ENCODE results near the gene KRT83. TPM values are rescaled to one million over a fixed set of nuclear protein-coding genes. Genes with fewer than 3 reads are reported as not detected.

The KRT83 gene
- total RNA-seq, 2 experiments from 2014 or later = not detected

- intact Hi-C loops (cut with micrococcal nuclease) = no loop called here
- ATAC-seq (no peak), DNase-seq (no peak)
- no peak overlapping the region for H3K27ac Mint-ChIP-seq
- CTCF ChIA-PET = interaction anchor here (1.2 to 2.4 kb wide), 3 partner anchors 27 to 43 kb away, joined by 3 to 9 read pairs (median 4); no protein-coding TSS in a partner anchor
- H3K4me1 Mint-ChIP-seq (ENCODE audit: low read depth) = peaks cover 8% of the 10 kb centered on the region
- no peaks in the 10 kb centered on the region for H3K9me3 Mint-ChIP-seq
- peaks cover 8% of the 10 kb centered on the region for H3K27me3 Mint-ChIP-seq
- H3K4me3 Mint-ChIP-seq = no peak overlapping the region
- POLR2A ChIA-PET = no interaction called here
- no peaks in the 10 kb centered on the region for H3K36me3 Mint-ChIP-seq (ENCODE audit: low read depth)
- TF ChIP-seq CTCF (IDR thresholded peaks at IDR 0.05) = no peak
Measured at GRCh38 chr12:52285172-52285745, 35.9 kb downstream of the KRT83 start.

- DNase-seq (no peak), ATAC-seq (no peak)
- H3K27ac Mint-ChIP-seq = no peak overlapping the region
- peaks cover 8% of the 10 kb centered on the region for H3K4me1 Mint-ChIP-seq (ENCODE audit: low read depth)
- intact Hi-C loops (cut with micrococcal nuclease) = no loop called here
- H3K36me3 Mint-ChIP-seq (ENCODE audit: low read depth) = no peaks in the 10 kb centered on the region
- CTCF ChIA-PET = interaction anchor here (1.0 to 2.4 kb wide), 4 partner anchors 10 to 43 kb away, joined by 3 to 9 read pairs (median 4); no protein-coding TSS in a partner anchor
- no peaks in the 10 kb centered on the region for H3K9me3 Mint-ChIP-seq
- H3K4me3 Mint-ChIP-seq = no peak overlapping the region
- POLR2A ChIA-PET = no interaction called here
- no peak for TF ChIP-seq CTCF (IDR thresholded peaks at IDR 0.05)
- peaks cover 12% of the 10 kb centered on the region for H3K27me3 Mint-ChIP-seq
Measured at GRCh38 chr12:52284562-52285171, 36.5 kb downstream of the KRT83 start.

- intact Hi-C loops (cut with micrococcal nuclease) = no loop called here
- H3K4me1 Mint-ChIP-seq (ENCODE audit: low read depth) = peaks cover 2% of the 10 kb centered on the region
- ChIA-PET CTCF (interaction anchor here (1.3 to 5.3 kb wide), 7 partner anchors 14 to 256 kb away, joined by 3 to 69 read pairs (median 14); no protein-coding TSS in a partner anchor), POLR2A (interaction anchor here (0.8 kb wide), 1 partner anchor 375 kb away, joined by 3 read pairs; no protein-coding TSS in a partner anchor)
- no peak for TF ChIP-seq CTCF (IDR thresholded peaks at IDR 0.05)
- no peak overlapping the region for H3K4me3 Mint-ChIP-seq
- no peaks in the 10 kb centered on the region for H3K36me3 Mint-ChIP-seq (ENCODE audit: low read depth)
- H3K9me3 Mint-ChIP-seq = no peaks in the 10 kb centered on the region
- no peak for DNase-seq
- no peak for ATAC-seq
- H3K27ac Mint-ChIP-seq = no peak overlapping the region
- H3K27me3 Mint-ChIP-seq = peaks cover 21% of the 10 kb centered on the region
Measured at GRCh38 chr12:52280796-52281560, 40.2 kb downstream of the KRT83 start.

- intact Hi-C loops (cut with micrococcal nuclease) = no loop called here
- no peaks in the 10 kb centered on the region for H3K9me3 Mint-ChIP-seq
- H3K27ac Mint-ChIP-seq = no peak overlapping the region
- DNase-seq (no peak), ATAC-seq (no peak)
- no peaks in the 10 kb centered on the region for H3K36me3 Mint-ChIP-seq (ENCODE audit: low read depth)
- TF ChIP-seq CTCF (IDR thresholded peaks at IDR 0.05) = no peak
- peaks cover 21% of the 10 kb centered on the region for H3K27me3 Mint-ChIP-seq
- no peak overlapping the region for H3K4me3 Mint-ChIP-seq
- POLR2A ChIA-PET = interaction anchor here (0.8 kb wide), 1 partner anchor 374 kb away, joined by 3 read pairs; no protein-coding TSS in a partner anchor
- H3K4me1 Mint-ChIP-seq (ENCODE audit: low read depth) = peaks cover 2% of the 10 kb centered on the region
- CTCF ChIA-PET = interaction anchor here (1.3 to 5.3 kb wide), 12 partner anchors 13 to 255 kb away, joined by 3 to 69 read pairs (median 10); no protein-coding TSS in a partner anchor
Measured at GRCh38 chr12:52280319-52280795, 40.8 kb downstream of the KRT83 start.

Data from activated CD8-positive, alpha-beta T cell treated with anti-CD3 and anti-CD28 coated beads for 36 hours (primary cell).